Measurements from ENCODE around the gene PRKRA. TPM values are rescaled to one million over a fixed set of nuclear protein-coding genes. Genes with fewer than 3 reads are reported as not detected.

Gene PRKRA
- total and polyA plus RNA-seq, 2 of the 13 experiments (the other 11 are each of a cell fraction or from before 2014, with no cell fraction given): 53.1 to 74.7 TPM

DNA sequence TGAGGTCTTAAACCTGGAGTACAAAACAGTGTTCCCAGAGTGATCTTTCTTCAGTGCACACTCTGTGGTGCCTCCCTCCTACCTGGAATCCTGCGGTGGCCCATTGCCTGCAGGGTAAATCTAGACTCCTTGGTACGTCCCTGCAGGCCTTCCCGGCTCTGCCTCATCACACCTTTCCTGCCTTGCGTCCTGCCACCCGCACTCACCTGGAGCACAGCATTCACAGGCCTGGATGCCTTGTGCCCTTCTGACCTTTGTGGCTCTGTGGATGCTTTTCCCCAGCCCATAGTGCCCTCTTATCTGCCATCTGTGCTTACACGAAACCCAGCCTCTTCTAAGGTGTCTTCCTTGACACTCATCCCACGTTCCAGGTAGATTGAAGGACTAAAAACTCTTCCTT lies 62.7 kb downstream of the PRKRA start:
- no peak for DNase-seq (ENCODE audit: low spot score)
- Histone ChIP-seq H3K9ac (ENCODE audit: insufficient read depth, low read depth, low read length) (no peak overlapping the region), H3K4me1 (ENCODE audit: insufficient read depth, low read length) (no peaks in the 10 kb centered on the region), H2AFZ (ENCODE audit: low read length) (no peak overlapping the region), H4K20me1 (ENCODE audit: insufficient read depth, low read length) (no peaks in the 10 kb centered on the region), H3K9me3 (ENCODE audit: low read length) (no peaks in the 10 kb centered on the region), H3K4me2 (ENCODE audit: low read depth, low read length) (no peak overlapping the region), H3K79me2 (ENCODE audit: insufficient read depth, low read length) (no peaks in the 10 kb centered on the region), H3K27ac (ENCODE audit: extremely low read length, insufficient read depth, low read length) (no peak overlapping the region), H3K4me3 (replicated peaks in 1 of 3; ENCODE audit: insufficient read depth in 1 of 3, low read depth in 2 of 3, low read length in 3 of 3) (no peak overlapping the region), H3K27me3 (ENCODE audit: control insufficient read depth in 1 of 2, insufficient read depth in 2 of 2, low read length in 2 of 2) (no peaks in the 10 kb centered on the region), H3K36me3 (replicated peaks in 1 of 2; ENCODE audit: control insufficient read depth in 1 of 2, insufficient read depth in 2 of 2, low read length in 2 of 2) (no peaks in the 10 kb centered on the region)
- intact Hi-C loops (cut with micrococcal nuclease; ENCODE audit: unreplicated experiment): no loop called here
- ATAC-seq: no peak
- CTCF ChIA-PET (ENCODE audit: low intra/inter-chr PET ratio, low total read pairs): no interaction called here
- BruUV-seq (replicated peaks): no TSS peak
- in situ Hi-C loops (cut with HindIII; ENCODE audit: extremely low pct_ligation_motif_present, low pct_unique_long_range_greater_than_20kb): no loop called here
- 53% methylated on average over 7 of the region's 7 CpGs for whole genome bisulfite sequencing (ENCODE audit: low lambda C conversion rate)
- POLR2A ChIA-PET: no interaction called here
- TF ChIP-seq, protein P1, sequence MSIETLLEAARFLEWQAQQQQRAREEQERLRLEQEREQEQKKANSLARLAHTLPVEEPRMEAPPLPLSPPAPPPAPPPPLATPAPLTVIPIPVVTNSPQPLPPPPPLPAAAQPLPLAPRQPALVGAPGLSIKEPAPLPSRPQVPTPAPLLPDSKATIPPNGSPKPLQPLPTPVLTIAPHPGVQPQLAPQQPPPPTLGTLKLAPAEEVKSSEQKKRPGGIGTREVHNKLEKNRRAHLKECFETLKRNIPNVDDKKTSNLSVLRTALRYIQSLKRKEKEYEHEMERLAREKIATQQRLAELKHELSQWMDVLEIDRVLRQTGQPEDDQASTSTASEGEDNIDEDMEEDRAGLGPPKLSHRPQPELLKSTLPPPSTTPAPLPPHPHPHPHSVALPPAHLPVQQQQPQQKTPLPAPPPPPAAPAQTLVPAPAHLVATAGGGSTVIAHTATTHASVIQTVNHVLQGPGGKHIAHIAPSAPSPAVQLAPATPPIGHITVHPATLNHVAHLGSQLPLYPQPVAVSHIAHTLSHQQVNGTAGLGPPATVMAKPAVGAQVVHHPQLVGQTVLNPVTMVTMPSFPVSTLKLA (IDR thresholded peaks at IDR 0.05): no peak
- no peak for TF ChIP-seq ZNF773 (CRISPR knock-in tag; IDR thresholded peaks at IDR 0.05; ENCODE audit: borderline replicate concordance)
- no peak for TF ChIP-seq HNF4A (CRISPR knock-in tag; IDR thresholded peaks at IDR 0.05)
- FAIRE-seq: no peak

DNA sequence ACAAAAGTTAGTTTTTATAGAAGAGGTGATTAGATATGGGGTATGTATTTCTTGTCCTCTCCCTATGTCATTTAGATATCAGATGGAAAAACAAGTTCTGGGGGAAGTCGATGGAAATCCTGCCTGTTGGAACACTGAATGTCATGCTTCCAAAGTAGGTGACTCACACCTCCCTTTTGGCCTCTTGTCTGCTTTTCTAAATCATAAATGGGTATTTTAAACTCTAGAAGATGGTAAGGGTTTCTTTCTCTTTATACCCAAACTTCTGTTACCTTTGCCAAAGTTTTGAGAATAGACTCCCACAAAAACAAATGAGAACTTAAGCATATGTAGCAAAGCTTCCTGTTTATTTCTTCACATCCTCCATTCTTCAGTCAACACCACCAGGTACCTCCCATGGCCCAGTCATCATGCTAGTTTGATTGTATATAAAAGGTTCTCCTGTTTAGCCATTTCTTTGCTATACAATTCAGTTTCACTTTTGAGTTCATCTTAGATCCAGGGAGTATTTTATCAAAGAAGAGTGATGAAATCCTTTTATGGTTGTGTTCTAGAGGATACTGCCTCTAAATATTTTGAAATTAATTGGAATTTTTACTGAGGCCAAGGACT lies 63.9 kb downstream of the PRKRA start:
- Histone ChIP-seq H3K4me3 (replicated peaks in 1 of 3; ENCODE audit: insufficient read depth in 1 of 3, low read depth in 2 of 3, low read length in 3 of 3) (no peak overlapping the region), H2AFZ (ENCODE audit: low read length) (no peak overlapping the region), H3K9me3 (ENCODE audit: low read length) (no peaks in the 10 kb centered on the region), H3K4me1 (ENCODE audit: insufficient read depth, low read length) (no peaks in the 10 kb centered on the region), H3K36me3 (replicated peaks in 1 of 2; ENCODE audit: control insufficient read depth in 1 of 2, insufficient read depth in 2 of 2, low read length in 2 of 2) (no peaks in the 10 kb centered on the region), H3K27ac (ENCODE audit: extremely low read length, insufficient read depth, low read length) (no peak overlapping the region), H4K20me1 (ENCODE audit: insufficient read depth, low read length) (no peaks in the 10 kb centered on the region), H3K9ac (ENCODE audit: insufficient read depth, low read depth, low read length) (no peak overlapping the region), H3K4me2 (ENCODE audit: low read depth, low read length) (no peak overlapping the region), H3K27me3 (ENCODE audit: control insufficient read depth in 1 of 2, insufficient read depth in 2 of 2, low read length in 2 of 2) (no peaks in the 10 kb centered on the region), H3K79me2 (ENCODE audit: insufficient read depth, low read length) (no peaks in the 10 kb centered on the region)
- ChIA-PET CTCF (ENCODE audit: low intra/inter-chr PET ratio, low total read pairs) (no interaction called here), POLR2A (no interaction called here)
- no peak for DNase-seq (ENCODE audit: low spot score)
- no peak for FAIRE-seq
- intact Hi-C loops (cut with micrococcal nuclease; ENCODE audit: unreplicated experiment): no loop called here
- no peak for ATAC-seq
- no TSS peak for BruUV-seq (replicated peaks)
- 9% methylated on average over 1 of the region's 1 CpG for WGBS (ENCODE audit: low lambda C conversion rate)
- in situ Hi-C loops (cut with HindIII; ENCODE audit: extremely low pct_ligation_motif_present, low pct_unique_long_range_greater_than_20kb): no loop called here
- TF ChIP-seq ZNF678 (CRISPR knock-in tag; IDR thresholded peaks at IDR 0.05) (no peak), RAD21 (CRISPR knock-in tag; IDR thresholded peaks at IDR 0.05) (no peak), ZMAT3 (CRISPR knock-in tag; conservative IDR thresholded peaks at IDR 0.05) (no peak), ZNF75D (CRISPR knock-in tag; IDR thresholded peaks at IDR 0.05; ENCODE audit: borderline replicate concordance) (no peak), ZNF253 (CRISPR knock-in tag; IDR thresholded peaks at IDR 0.05; ENCODE audit: borderline replicate concordance) (no peak), ZNF143 (CRISPR knock-in tag; IDR thresholded peaks at IDR 0.05) (no peak), JUN (CRISPR knock-in tag; IDR thresholded peaks at IDR 0.05) (no peak), ZNF773 (CRISPR knock-in tag; IDR thresholded peaks at IDR 0.05; ENCODE audit: borderline replicate concordance) (no peak), FOXA3 (CRISPR knock-in tag; IDR thresholded peaks at IDR 0.05) (no peak), RFX3 (CRISPR knock-in tag; IDR thresholded peaks at IDR 0.05) (no peak), ZNF550 (CRISPR knock-in tag; IDR thresholded peaks at IDR 0.05; ENCODE audit: borderline replicate concordance) (no peak), HHEX (CRISPR knock-in tag; IDR thresholded peaks at IDR 0.05) (no peak), TP53 (CRISPR knock-in tag; conservative IDR thresholded peaks at IDR 0.05) (no peak)
- TF ChIP-seq, protein P2, sequence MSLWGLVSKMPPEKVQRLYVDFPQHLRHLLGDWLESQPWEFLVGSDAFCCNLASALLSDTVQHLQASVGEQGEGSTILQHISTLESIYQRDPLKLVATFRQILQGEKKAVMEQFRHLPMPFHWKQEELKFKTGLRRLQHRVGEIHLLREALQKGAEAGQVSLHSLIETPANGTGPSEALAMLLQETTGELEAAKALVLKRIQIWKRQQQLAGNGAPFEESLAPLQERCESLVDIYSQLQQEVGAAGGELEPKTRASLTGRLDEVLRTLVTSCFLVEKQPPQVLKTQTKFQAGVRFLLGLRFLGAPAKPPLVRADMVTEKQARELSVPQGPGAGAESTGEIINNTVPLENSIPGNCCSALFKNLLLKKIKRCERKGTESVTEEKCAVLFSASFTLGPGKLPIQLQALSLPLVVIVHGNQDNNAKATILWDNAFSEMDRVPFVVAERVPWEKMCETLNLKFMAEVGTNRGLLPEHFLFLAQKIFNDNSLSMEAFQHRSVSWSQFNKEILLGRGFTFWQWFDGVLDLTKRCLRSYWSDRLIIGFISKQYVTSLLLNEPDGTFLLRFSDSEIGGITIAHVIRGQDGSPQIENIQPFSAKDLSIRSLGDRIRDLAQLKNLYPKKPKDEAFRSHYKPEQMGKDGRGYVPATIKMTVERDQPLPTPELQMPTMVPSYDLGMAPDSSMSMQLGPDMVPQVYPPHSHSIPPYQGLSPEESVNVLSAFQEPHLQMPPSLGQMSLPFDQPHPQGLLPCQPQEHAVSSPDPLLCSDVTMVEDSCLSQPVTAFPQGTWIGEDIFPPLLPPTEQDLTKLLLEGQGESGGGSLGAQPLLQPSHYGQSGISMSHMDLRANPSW (CRISPR knock-in tag; IDR thresholded peaks at IDR 0.05; ENCODE audit: borderline replicate concordance): no peak
